K562 (cell line): ENCODE results near the gene ZBTB9. TPM values are rescaled to one million over a fixed set of nuclear protein-coding genes. Genes with fewer than 3 reads are reported as not detected.

ENCODE experiments used
- FOXA1 ChIP-seq: fragments of 450-650 bp; IDR thresholded peaks from 2 replicates; pipeline ENCODE4 v1.6.1; 2016; ENCODE audit warnings: mild to moderate bottlenecking, borderline replicate concordance
- HNRNPLL ChIP-seq: fragments of 200-400 bp; formaldehyde crosslinking; IDR thresholded peaks from 2 replicates; pipeline ENCODE4 v1.6.1; 2017; ENCODE audit warnings: low read length, low read depth, mild to moderate bottlenecking; ENCODE audit not compliant: poor library complexity, severe bottlenecking
- RREB1 ChIP-seq: fragments of 250-450 bp; sonication (Bioruptor Pico); IDR thresholded peaks from 2 replicates; pipeline ENCODE4 v1.4.0; 2020
- YBX1 ChIP-seq: fragments of 450-650 bp; IDR thresholded peaks from 2 replicates; pipeline ENCODE4 v1.7.1; 2016; ENCODE audit warnings: mild to moderate bottlenecking
- ZNF143 ChIP-seq: sonication (generic); formaldehyde crosslinking; IDR thresholded peaks from 2 replicates; pipeline ENCODE4 v1.9.0; 2022; ENCODE audit warnings: mild to moderate bottlenecking, missing genetic modification reagents
- polyA plus RNA-seq, 8 experiments: library from polyadenylated mRNA; depleted of rRNA in 4 of 8; stranded (reverse) in 5 of 8; unstranded in 3 of 8; fragments of >200 nt; fragmentation: Nextera tagmentation in 2 of 8; fragmentation: Illumina TruSeq in 1 of 8; extraction: Ambion mirVana in 2 of 8; extraction: Trizol in 1 of 8; gene quantifications; 2 replicates each; pipeline versions ENCODE4 v1.2.1 to v1.2.3, GENCODE V29; 2011 to 2014; ENCODE audit warnings: inconsistent platforms in 1 of 8, missing spikeins in 1 of 8
- total RNA-seq, 7 experiments: library from RNA; depleted of rRNA in 6 of 7; stranded (reverse); fragments of >200 nt in 6 of 7; fragmentation: Illumina TruSeq in 2 of 7; extraction: Trizol in 2 of 7; gene quantifications; 2 replicates each; pipeline versions ENCODE4 v1.2.1 to v1.2.3, GENCODE V29; 2011 to 2021; ENCODE audit warnings: low replicate concordance in 1 of 7

ZBTB9 gene
- total and polyA plus RNA-seq, 9 of the 15 experiments (the other 6 are each of a cell fraction or from before 2014, with no cell fraction given) = 1.9 to 19.5 (median 10.4) TPM

GRCh38 chr6:33431880-33432541 is 22.4 kb upstream of the ZBTB9 start (continued):
- TF ChIP-seq RREB1 = no peak
- TF ChIP-seq YBX1 = no peak
- no peak for TF ChIP-seq FOXA1
- TF ChIP-seq HNRNPLL = no peak
- TF ChIP-seq ZNF143 (CRISPR knock-in tag) = no peak
